Measurements from ENCODE around the gene TOMM7.
"Not testable (repeated sequence)": the region's sequence is repeated elsewhere in the genome, so short reads cannot be mapped to it uniquely, and the experiment has no call there.

Gene TOMM7

GRCh38 chr7:22781230-22781711, 41.4 kb downstream of the TOMM7 start:
- DNase-seq = no peak

GRCh38 chr7:22779730-22780323, 42.8 kb downstream of the TOMM7 start:
- DNase-seq = not testable (repeated sequence)

- no peak for DNase-seq
Observed at GRCh38 chr7:22776964-22777363, 45.7 kb downstream of the TOMM7 start.

- no peak for DNase-seq
Observed at GRCh38 chr7:22772885-22773284, 49.8 kb downstream of the TOMM7 start.

- no peak for DNase-seq
Observed at GRCh38 chr7:22771872-22772228, 50.8 kb downstream of the TOMM7 start.

GRCh38 chr7:22771194-22771871, 51.3 kb downstream of the TOMM7 start:
- DNase-seq = no peak

GRCh38 chr7:22765609-22766008, 57.0 kb downstream of the TOMM7 start:
- DNase-seq = no peak
